Endothelial cell (in vitro differentiated cells): ENCODE results near the gene SENP6. TPM values are rescaled to one million over a fixed set of nuclear protein-coding genes. Genes with fewer than 3 reads are reported as not detected.
"Not testable (repeated sequence)": the region's sequence is repeated elsewhere in the genome, so short reads cannot be mapped to it uniquely, and the experiment has no call there.

Experiments
- DNase-seq: peaks from one replicate; pipeline ENCODE4 v3.0.0; 2021; ENCODE audit warnings: low spot score
- H3K27ac Mint-ChIP-seq: one replicate; pipeline ENCODE4 v1.8.0; 2021; ENCODE audit warnings: mixed read lengths, inconsistent platforms; ENCODE audit not compliant: unreplicated experiment
- H3K27me3 Mint-ChIP-seq: one replicate; pipeline ENCODE4 v1.8.0; 2021; ENCODE audit warnings: mild to moderate bottlenecking, moderate library complexity, mixed read lengths, inconsistent platforms; ENCODE audit not compliant: unreplicated experiment
- H3K36me3 Mint-ChIP-seq: one replicate; pipeline ENCODE4 v1.8.0; 2021; ENCODE audit warnings: mild to moderate bottlenecking, low read depth, mixed read lengths, inconsistent platforms; ENCODE audit not compliant: unreplicated experiment
- H3K4me1 Mint-ChIP-seq: one replicate; pipeline ENCODE4 v1.8.0; 2021; ENCODE audit warnings: mild to moderate bottlenecking, mixed read lengths, inconsistent platforms; ENCODE audit not compliant: unreplicated experiment
- H3K4me3 Mint-ChIP-seq: one replicate; pipeline ENCODE4 v1.8.0; 2021; ENCODE audit warnings: mild to moderate bottlenecking, mixed read lengths, inconsistent platforms; ENCODE audit not compliant: unreplicated experiment
- H3K9me3 Mint-ChIP-seq: one replicate; pipeline ENCODE4 v1.8.0; 2021; ENCODE audit warnings: mixed read lengths, inconsistent platforms; ENCODE audit not compliant: unreplicated experiment
- CTCF ChIP-seq: fragments of 200-600 bp; sonication (generic); IDR thresholded peaks from one replicate; pipeline ENCODE4 v1.5.0; 2021; ENCODE audit warnings: antibody characterized with exemption; ENCODE audit not compliant: unreplicated experiment
- total RNA-seq: library from RNA; stranded (reverse); fragmentation: NEBNext Ultra II Directional; extraction: Animal tissue kit (Norgen Biotek cat#: 25700); gene quantifications from one replicate; pipeline ENCODE4 v1.2.1, GENCODE V29; 2021; ENCODE audit not compliant: unreplicated experiment

Gene SENP6
- total RNA-seq, 1 donor from 2014 or later: 135 TPM

- H3K36me3 Mint-ChIP-seq: peaks cover 15% of the 10 kb centered on the region
- TF ChIP-seq CTCF: no peak
- no peak overlapping the region for H3K4me3 Mint-ChIP-seq
- no peaks in the 10 kb centered on the region for H3K4me1 Mint-ChIP-seq
- no peak for DNase-seq
- H3K9me3 Mint-ChIP-seq: no peaks in the 10 kb centered on the region
- H3K27ac Mint-ChIP-seq: no peak overlapping the region
- peaks cover 2% of the 10 kb centered on the region for H3K27me3 Mint-ChIP-seq
These were observed 24.9 kb downstream of the SENP6 start for GRCh38 chr6:75626561-75626960.

- H3K27me3 Mint-ChIP-seq, H3K4me1 Mint-ChIP-seq, DNase-seq, H3K27ac Mint-ChIP-seq, H3K9me3 Mint-ChIP-seq, H3K4me3 Mint-ChIP-seq: not testable (repeated sequence)
- peaks cover 15% of the 10 kb centered on the region for H3K36me3 Mint-ChIP-seq
These were observed 26.0 kb downstream of the SENP6 start for GRCh38 chr6:75627708-75628107.

- no peak for TF ChIP-seq CTCF
- Mint-ChIP-seq H3K9me3 (no peaks in the 10 kb centered on the region), H3K4me1 (no peaks in the 10 kb centered on the region), H3K36me3 (peaks cover 18% of the 10 kb centered on the region), H3K4me3 (no peak overlapping the region), H3K27ac (no peak overlapping the region), H3K27me3 (no peaks in the 10 kb centered on the region)
- DNase-seq: no peak
These were observed 30.4 kb downstream of the SENP6 start for GRCh38 chr6:75631859-75632635.

- Mint-ChIP-seq H3K27ac (no peak overlapping the region), H3K27me3 (no peaks in the 10 kb centered on the region), H3K4me1 (no peaks in the 10 kb centered on the region), H3K4me3 (no peak overlapping the region), H3K36me3 (peaks cover 17% of the 10 kb centered on the region), H3K9me3 (no peaks in the 10 kb centered on the region)
- DNase-seq: no peak
- no peak for TF ChIP-seq CTCF
These were observed 31.4 kb downstream of the SENP6 start for GRCh38 chr6:75633045-75633444.

- no peak for TF ChIP-seq CTCF
- Mint-ChIP-seq H3K27ac (no peak overlapping the region), H3K9me3 (no peaks in the 10 kb centered on the region), H3K36me3 (peaks cover 15% of the 10 kb centered on the region), H3K27me3 (no peaks in the 10 kb centered on the region), H3K4me1 (no peaks in the 10 kb centered on the region), H3K4me3 (no peak overlapping the region)
- no peak for DNase-seq
These were observed 40.6 kb downstream of the SENP6 start for GRCh38 chr6:75642311-75642710.
